Suprapubic skin (tissue), 4 donors: Measurements from ENCODE around the gene PTGES.

ENCODE experiments used
- POLR2A ChIP-seq, 2 donors: fragments of 450-650 bp; IDR thresholded peaks; one replicate each; pipeline ENCODE4 v1.6.1; 2017; ENCODE audit warnings: antibody characterized with exemption in 2 of 2, mild to moderate bottlenecking in 2 of 2, moderate library complexity in 2 of 2
- POLR2AphosphoS5 ChIP-seq, 3 donors: sonication (generic); formaldehyde crosslinking; IDR thresholded peaks; one replicate each; pipeline ENCODE4 v1.6.1; 2017; ENCODE audit warnings: antibody characterized with exemption in 3 of 3
- TF ChIP-seq, protein P1 (sequence below), 2 donors: fragments of 200-600 bp in 1 of 2; fragments of 450-650 bp in 1 of 2; sonication (generic) in 1 of 2; IDR thresholded peaks; one replicate each; pipeline ENCODE4 v1.5.1; 2016 to 2019; ENCODE audit warnings: antibody characterized with exemption in 2 of 2, mild to moderate bottlenecking in 1 of 2, moderate library complexity in 1 of 2

DNA sequence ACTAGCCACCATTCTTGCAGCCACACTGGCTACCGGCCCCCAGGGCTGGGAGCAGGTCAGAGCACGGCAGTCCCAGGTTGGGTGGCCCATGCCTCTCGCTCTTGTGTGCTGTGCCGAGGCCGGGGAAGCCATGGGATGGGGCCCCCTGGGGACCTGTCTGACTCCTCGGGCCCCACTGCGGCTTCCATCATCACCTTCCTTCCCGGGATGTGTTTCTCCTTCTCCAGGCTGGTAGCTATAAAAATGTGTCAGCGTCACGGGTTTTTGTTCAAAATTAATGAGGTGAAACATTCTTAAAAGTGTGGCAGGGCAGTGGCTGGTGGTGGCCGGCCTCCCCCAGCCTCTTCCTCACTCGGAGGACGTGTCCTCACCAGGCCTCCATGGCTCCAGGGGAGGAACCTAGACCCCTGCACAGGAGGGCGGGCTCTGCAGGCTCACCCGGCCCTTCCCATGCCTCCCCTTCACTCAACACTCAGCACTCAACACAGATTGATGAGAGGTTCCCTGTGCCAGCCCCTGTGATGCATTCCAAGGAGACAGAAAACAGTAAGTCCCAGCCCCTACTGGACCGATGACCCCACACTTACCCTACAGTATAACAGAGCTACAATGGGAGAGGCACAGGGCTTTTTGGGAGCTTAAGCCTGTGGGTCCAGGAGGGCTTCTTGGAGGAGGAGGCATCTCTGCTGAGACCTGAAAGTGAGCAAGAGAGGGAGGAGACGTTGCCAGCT, 43.2 kb downstream of the PTGES start:
- TF ChIP-seq, protein P1, sequence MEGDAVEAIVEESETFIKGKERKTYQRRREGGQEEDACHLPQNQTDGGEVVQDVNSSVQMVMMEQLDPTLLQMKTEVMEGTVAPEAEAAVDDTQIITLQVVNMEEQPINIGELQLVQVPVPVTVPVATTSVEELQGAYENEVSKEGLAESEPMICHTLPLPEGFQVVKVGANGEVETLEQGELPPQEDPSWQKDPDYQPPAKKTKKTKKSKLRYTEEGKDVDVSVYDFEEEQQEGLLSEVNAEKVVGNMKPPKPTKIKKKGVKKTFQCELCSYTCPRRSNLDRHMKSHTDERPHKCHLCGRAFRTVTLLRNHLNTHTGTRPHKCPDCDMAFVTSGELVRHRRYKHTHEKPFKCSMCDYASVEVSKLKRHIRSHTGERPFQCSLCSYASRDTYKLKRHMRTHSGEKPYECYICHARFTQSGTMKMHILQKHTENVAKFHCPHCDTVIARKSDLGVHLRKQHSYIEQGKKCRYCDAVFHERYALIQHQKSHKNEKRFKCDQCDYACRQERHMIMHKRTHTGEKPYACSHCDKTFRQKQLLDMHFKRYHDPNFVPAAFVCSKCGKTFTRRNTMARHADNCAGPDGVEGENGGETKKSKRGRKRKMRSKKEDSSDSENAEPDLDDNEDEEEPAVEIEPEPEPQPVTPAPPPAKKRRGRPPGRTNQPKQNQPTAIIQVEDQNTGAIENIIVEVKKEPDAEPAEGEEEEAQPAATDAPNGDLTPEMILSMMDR (IDR thresholded peaks at IDR 0.05) = no peak
- TF ChIP-seq POLR2AphosphoS5 (IDR thresholded peaks at IDR 0.05) (no peak), POLR2A (IDR thresholded peaks at IDR 0.05) (no peak)
